Lower leg skin (tissue), 3 donors: ENCODE measurements around the gene BSX.

Experiments
- CTCF ChIP-seq, 3 donors: fragments of 450-650 bp; IDR thresholded peaks; one replicate each; pipeline ENCODE4 v1.5.1; 2016; ENCODE audit warnings: antibody characterized with exemption in 3 of 3, mild to moderate bottlenecking in 3 of 3, moderate library complexity in 2 of 3
- POLR2A ChIP-seq, 2 donors: fragments of 450-650 bp; IDR thresholded peaks; one replicate each; pipeline ENCODE4 v1.6.1; 2016 to 2017; ENCODE audit warnings: antibody characterized with exemption in 2 of 2, mild to moderate bottlenecking in 1 of 2, moderate library complexity in 1 of 2

DNA sequence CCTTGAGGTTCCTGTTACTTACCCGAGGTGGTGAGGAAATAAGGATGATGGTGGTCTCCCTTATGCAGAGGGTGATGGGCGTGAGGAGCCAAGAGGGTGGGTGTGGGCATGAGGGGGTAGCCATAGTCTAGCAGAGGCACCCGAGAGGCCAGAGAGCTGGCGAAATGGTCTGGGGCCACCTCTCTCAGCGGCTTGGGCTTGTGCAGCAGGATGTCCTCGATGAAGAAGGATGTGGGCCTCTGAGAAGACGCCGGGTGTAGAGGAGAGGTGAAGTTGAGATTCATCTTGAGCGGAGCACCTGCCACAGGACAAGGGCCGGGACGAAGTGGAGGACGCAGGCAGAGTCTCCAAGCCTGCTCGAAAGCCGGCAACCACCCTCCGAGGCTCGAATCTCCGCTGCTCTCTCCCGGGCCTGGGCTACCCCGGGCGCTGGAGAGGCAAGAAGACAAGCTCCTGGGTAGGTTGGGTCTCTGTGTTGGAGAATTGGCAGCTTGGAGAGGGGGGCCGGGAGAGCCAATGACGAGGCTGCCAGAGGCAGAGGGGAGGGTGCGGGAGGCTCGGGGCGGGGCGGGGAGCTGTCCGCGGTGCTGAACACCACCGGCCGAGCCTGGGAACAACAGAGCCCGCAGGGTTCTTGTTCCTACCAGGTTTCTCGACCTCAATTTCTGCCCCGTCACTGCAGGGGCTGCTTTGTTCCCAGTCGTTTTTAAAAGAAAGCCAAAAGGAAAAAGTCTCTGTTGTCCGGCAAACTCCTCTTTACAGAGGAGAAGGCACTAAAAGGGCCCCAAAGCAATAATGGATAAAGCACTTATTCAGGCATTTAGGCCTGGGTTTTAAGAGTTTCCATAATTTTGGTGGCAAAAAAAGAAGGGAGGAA lies at the start of gene BSX:
- no peak for TF ChIP-seq CTCF (IDR thresholded peaks at IDR 0.05)
- no peak for TF ChIP-seq POLR2A (IDR thresholded peaks at IDR 0.05)
